GM20431 (cell line): ENCODE results near the gene STAMBPL1.

Experiments
- in situ Hi-C: fragments of 300-500 bp; cut with MseI, MboI; formaldehyde crosslinking; loops from one replicate; pipeline ENCODE4 v1.15.0; 2020; ENCODE audit warnings: low sequenced_read_pairs; ENCODE audit not compliant: unreplicated experiment

STAMBPL1 gene

DNA sequence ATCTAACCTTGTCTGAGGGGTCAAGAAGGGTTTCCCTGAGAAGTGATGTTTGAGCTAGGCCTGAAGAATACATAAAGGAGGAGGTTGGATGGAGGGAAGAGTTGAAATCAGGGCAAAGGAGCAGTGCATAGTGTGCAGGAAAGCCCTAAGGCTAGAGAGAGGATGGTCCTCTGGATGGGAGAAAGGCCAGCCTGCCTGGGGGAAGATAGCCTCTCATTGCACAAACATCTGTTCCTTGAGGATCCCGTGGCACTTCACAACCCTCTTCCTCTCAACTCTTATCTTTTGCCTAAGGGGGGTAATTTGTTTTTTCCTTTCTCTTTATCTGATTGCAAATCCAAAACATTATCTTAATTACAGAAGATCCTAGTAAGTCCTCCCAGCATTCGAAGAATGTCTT lies 35.7 kb downstream of the STAMBPL1 start:
- in situ Hi-C loops = no loop called here

DNA sequence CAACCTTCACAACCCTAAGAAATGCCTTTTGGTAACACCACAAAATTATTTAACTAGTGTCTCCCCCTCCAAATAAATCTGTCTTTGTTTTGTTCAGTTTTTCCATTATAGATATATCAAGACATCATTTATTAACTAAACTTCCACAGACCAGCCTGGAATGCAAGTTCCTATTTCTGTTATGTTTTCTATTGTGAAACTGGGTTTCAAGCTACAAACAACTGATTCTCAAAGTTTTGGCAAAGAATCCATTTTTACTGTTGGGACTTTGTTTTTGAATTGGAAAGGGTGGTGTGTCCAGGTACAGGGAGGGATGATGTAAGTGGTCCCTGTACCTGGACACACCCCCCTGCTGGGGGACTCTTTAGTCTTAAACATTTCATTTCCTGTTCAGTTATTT lies 36.2 kb downstream of the STAMBPL1 start:
- in situ Hi-C loops = no loop called here

- in situ Hi-C loops = no loop called here
Observed at GRCh38 chr10:88916986-88917385, 36.9 kb downstream of the STAMBPL1 start.

DNA sequence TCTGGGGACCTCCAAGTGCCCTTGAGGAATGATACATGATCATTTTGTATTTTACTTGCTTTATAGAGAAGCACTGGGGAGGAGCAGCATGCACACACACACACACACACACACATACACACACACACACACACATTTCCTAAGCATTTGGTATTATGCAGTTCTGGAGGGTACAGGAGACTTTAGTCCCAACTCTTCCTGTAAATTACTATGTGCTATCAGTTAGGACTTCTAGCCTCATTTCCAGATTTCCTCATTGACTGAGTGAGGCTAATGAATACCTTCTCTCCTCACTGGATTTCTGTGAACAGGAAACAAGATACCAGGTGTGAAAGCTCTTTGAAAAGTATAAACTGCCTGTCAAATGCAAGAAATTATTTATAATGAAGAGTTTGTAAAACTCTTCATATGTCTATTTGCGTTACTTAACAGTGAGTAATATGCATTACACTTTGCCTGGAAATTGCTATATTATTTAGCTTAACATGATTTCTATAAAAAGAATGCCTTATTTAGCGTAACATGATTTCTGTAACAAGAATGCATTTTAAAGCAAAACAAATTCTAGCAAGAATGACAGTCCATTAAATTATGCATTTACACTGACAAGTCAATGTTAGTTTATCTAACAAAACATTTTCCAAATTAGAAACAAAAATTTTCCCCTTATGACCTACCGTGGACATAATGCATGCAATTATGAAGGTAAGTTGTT lies 38.3 kb downstream of the STAMBPL1 start:
- in situ Hi-C loops = no loop called here

- in situ Hi-C loops = no loop called here
Observed at GRCh38 chr10:88919041-88919440, 39.0 kb downstream of the STAMBPL1 start.

- in situ Hi-C loops = loop anchor here (10.0 kb wide), 1 partner anchor 85 kb away; no protein-coding TSS in a partner anchor
Observed at GRCh38 chr10:88920198-88920597, 40.2 kb downstream of the STAMBPL1 start.

- in situ Hi-C loops = loop anchor here (10.0 kb wide), 1 partner anchor 86 kb away; no protein-coding TSS in a partner anchor
Observed at GRCh38 chr10:88920986-88921593, 41.0 kb downstream of the STAMBPL1 start.

DNA sequence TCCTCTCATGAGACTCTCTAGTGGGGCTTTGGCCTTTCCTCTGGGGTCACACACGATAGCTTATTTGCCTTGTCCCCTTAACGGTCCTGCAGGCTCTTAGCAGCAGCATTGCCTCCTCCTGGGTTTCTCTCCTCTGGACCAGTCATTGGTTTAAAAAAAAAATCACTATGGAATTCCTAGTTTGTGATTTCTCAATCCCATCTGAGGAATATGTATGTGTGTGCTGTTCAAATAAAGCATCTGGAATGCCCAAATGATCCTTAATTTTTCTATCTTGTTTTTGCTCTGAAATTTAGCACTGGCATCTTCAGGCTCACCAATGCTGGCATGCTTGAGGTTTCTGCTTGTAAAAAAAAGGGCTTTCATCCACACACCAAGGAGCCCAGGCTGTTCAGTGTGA lies 42.0 kb downstream of the STAMBPL1 start:
- in situ Hi-C loops = loop anchor here (10.0 kb wide), 1 partner anchor 87 kb away; no protein-coding TSS in a partner anchor

GRCh38 chr10:88923520-88923919 lies 43.5 kb downstream of the STAMBPL1 start:
- in situ Hi-C loops = loop anchor here (10.0 kb wide), 1 partner anchor 89 kb away; no protein-coding TSS in a partner anchor

- in situ Hi-C loops = loop anchor here (10.0 to 25.0 kb wide), 2 partner anchors 92 to 286 kb away; partner anchors contain the start of gene CH25H
Observed at GRCh38 chr10:88926566-88927415, 46.7 kb downstream of the STAMBPL1 start.

GRCh38 chr10:88927416-88927690 lies 47.3 kb downstream of the STAMBPL1 start:
- in situ Hi-C loops = loop anchor here (10.0 to 25.0 kb wide), 2 partner anchors 93 to 285 kb away; partner anchors contain the start of gene CH25H

DNA sequence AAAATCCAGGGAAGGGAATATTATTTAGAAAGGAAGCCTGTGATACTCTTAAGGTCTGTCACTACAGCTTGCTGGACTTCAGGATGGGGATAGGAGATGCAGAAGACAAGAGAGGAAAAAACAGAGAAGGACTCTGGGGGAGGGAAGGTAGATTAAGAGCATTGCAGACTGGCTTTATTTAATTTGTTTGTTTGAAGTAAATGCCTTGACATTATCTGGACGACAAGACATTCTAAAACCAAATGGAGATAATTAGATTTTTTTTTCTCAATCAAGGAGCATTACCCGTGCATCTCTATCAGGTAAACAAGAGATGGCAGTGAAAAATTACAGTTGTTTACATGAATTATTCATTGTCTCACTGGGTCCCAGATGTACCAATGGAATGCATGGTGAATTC lies 48.2 kb downstream of the STAMBPL1 start:
- in situ Hi-C loops = loop anchor here (10.0 to 25.0 kb wide), 2 partner anchors 93 to 284 kb away; partner anchors contain the start of gene CH25H

- in situ Hi-C loops = loop anchor here (10.0 to 25.0 kb wide), 2 partner anchors 93 to 281 kb away; partner anchors contain the start of gene CH25H
Observed at GRCh38 chr10:88931548-88931947, 51.5 kb downstream of the STAMBPL1 start.

DNA sequence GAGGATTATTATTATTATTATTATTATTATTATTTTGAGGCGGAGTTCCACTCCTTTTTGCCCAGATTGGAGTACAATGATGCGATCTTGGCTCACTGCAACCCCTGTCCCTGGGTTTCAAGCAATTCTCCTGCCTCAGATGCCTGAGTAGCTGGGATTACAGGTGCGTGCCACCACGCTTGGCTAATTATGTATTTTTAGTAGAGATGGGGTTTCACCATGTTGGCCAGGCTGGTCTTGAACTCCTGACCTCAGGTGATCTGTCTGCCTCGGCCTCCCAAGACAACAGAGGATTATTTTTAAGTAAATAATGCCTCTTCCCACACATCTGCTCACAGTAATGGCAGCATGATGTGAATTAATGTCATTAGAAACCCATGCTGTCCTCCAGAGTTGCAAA lies 52.0 kb downstream of the STAMBPL1 start:
- in situ Hi-C loops = loop anchor here (10.0 to 25.0 kb wide), 2 partner anchors 93 to 280 kb away; partner anchors contain the start of gene CH25H

- in situ Hi-C loops = loop anchor here (10.0 to 25.0 kb wide), 2 partner anchors 92 to 280 kb away; partner anchors contain the start of gene CH25H
Observed at GRCh38 chr10:88932539-88933256, 52.7 kb downstream of the STAMBPL1 start.

DNA sequence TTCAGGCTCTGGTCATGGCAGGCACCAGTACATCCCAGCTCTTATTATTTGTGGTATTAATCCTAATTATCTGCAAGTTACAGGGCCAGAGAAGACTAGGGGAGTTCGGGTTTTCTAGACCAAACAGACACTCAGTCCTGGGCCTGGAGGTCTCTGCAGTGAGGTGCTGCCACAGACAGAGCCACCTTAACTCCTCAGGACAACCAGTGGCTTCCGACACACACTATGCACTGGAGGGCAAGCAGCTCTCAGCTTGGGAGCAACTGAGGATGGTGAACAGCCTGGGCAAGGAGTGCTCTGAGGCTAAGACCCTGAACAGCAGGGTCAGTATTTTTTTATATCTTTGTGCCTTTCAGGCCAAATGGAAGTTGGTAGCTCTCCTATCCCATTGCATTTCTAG lies 53.5 kb downstream of the STAMBPL1 start:
- in situ Hi-C loops = loop anchor here (10.0 to 25.0 kb wide), 2 partner anchors 91 to 279 kb away; partner anchors contain the start of gene CH25H

DNA sequence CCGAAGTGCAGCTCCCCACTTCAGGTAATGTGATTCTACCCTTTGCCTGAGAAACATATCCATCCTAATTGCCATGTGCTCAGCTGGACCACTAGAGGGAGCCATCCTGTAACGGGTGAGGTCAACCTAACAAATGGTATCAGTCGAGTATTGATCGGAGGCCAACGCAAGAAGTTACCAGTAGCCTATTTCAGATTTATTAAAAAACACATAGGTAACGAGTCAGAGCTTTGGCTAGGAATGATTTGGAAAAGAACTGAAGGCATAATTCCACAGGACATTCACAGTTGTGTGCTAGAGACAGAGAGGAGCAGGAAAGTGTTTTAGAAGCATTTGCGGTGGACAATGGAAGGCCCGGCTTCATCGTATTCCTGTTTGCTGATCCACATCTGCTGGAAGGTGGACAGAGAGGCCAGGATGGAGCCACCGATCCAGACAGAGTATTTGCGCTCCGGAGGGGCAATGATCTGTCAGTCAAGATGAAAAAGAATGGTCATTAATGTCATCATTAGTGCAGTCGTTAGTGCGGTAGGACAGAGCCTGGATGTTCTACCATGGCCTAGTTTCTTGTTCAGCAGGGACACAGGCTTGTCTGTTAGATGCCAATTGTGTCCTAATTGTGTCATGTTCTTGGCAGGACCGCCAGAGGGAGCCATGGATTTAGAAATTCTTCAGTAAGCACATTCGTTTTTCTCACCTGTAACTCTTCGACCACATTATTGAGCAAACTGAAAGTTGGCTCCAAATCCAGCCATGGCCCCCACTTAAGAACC lies 55.0 kb downstream of the STAMBPL1 start:
- in situ Hi-C loops = loop anchor here (10.0 to 25.0 kb wide), 2 partner anchors 90 to 277 kb away; partner anchors contain the start of gene CH25H

DNA sequence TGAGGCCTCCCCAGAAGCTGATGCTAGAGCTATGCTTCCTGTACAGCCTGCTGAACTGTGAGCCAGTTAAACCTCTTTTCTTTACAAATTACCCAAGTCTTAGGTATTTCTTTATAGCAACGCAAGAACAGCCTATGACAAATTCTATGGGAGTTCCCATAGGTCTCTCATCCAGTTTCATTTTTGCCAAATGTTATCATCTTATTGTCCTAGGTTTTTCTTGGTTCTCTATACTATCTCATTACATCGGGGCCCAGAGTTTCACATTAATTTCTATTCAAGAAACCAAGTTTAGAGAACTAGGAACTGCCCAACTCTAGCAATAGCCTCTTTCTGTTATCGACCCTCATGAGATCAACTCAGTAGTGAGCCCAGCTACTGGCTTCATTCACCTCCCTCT lies 56.6 kb downstream of the STAMBPL1 start:
- in situ Hi-C loops = loop anchor here (10.0 to 25.0 kb wide), 2 partner anchors 88 to 276 kb away; partner anchors contain the start of gene CH25H

DNA sequence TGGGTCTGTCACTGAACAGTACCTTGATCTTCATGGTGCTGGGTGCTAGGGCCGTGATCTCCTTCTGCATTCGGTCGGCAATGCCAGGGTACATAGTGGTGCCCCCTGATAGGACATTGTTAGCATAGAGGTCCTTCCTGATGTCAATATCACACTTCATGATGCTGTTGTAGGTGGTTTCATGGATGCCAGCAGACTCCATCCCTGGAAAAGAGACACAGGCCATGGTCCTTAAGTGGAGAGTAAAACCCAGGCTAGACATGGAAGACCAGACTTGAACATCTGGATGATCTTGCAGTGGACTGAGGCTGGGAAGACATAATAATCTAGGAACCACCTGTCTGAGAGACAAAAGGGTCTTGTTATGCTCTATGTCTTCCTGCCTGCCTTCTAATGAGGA lies 58.0 kb downstream of the STAMBPL1 start:
- in situ Hi-C loops = loop anchor here (10.0 to 25.0 kb wide), 2 partner anchors 87 to 274 kb away; partner anchors contain the start of gene CH25H
